GM12878 (cell line): ENCODE measurements around the gene ZNF892. TPM values are rescaled to one million over a fixed set of nuclear protein-coding genes. Genes with fewer than 3 reads are reported as not detected.

ENCODE experiments used
- CEBPB ChIP-seq, 2 experiments: fragments of 150-350 bp in 1 of 2; IDR thresholded peaks; 2 replicates each; pipeline ENCODE4 v1.6.1; 2012 to 2014; ENCODE audit warnings: low read depth in 2 of 2, low read length in 2 of 2, borderline replicate concordance in 1 of 2, inconsistent platforms in 1 of 2
- CHD2 ChIP-seq: IDR thresholded peaks from 2 replicates; pipeline ENCODE4 v1.6.1; 2011; ENCODE audit warnings: low read depth, low read length, improper control_type of control experiment, borderline replicate concordance
- E4F1 ChIP-seq: fragments of 450-650 bp; IDR thresholded peaks from 2 replicates; pipeline ENCODE4 v1.6.1; 2018; ENCODE audit warnings: borderline replicate concordance, mild to moderate bottlenecking; ENCODE audit not compliant: partially characterized antibody
- EP300 ChIP-seq, 2 experiments: fragments of 150-350 bp in 1 of 2; IDR thresholded peaks; 2 replicates each; pipeline ENCODE4 v1.6.1; 2011 to 2012; ENCODE audit warnings: low read depth in 2 of 2, low read length in 2 of 2, borderline replicate concordance in 1 of 2, improper control_type of control experiment in 1 of 2, inconsistent platforms in 1 of 2; ENCODE audit not compliant: control insufficient read depth in 1 of 2
- ESRRA ChIP-seq: IDR thresholded peaks from 2 replicates; pipeline ENCODE4 v1.6.1; 2012; ENCODE audit warnings: mild to moderate bottlenecking, low read length, improper control_type of control experiment
- FOXK2 ChIP-seq: fragments of 450-650 bp; IDR thresholded peaks from 2 replicates; pipeline ENCODE4 v1.6.1; 2017; ENCODE audit warnings: mild to moderate bottlenecking, moderate library complexity
- MXI1 ChIP-seq: fragments of 150-350 bp; IDR thresholded peaks from 2 replicates; pipeline ENCODE4 v1.6.1; 2011; ENCODE audit warnings: low read depth, mild to moderate bottlenecking, inconsistent platforms, low read length, improper control_type of control experiment
- NFYB ChIP-seq: IDR thresholded peaks from 2 replicates; pipeline ENCODE4 v1.6.1; 2011; ENCODE audit warnings: low read depth, mild to moderate bottlenecking, low read length, improper control_type of control experiment, moderate library complexity; ENCODE audit not compliant: insufficient read depth
- RUNX3 ChIP-seq: IDR thresholded peaks from 2 replicates; pipeline ENCODE4 v1.6.1; 2012; ENCODE audit warnings: low read length, inconsistent platforms
- SREBF1 ChIP-seq: IDR thresholded peaks from 2 replicates; pipeline ENCODE4 v1.6.1; 2012; ENCODE audit warnings: mild to moderate bottlenecking, low read length
- SUZ12 ChIP-seq: fragments of 200-600 bp; sonication (generic); IDR thresholded peaks from one replicate; pipeline ENCODE4 v1.6.1; 2018; ENCODE audit warnings: antibody characterized with exemption, mild to moderate bottlenecking; ENCODE audit not compliant: unreplicated experiment
- TAF1 ChIP-seq: IDR thresholded peaks from 2 replicates; pipeline ENCODE4 v1.6.1; 2011; ENCODE audit warnings: mild to moderate bottlenecking, low read depth, low read length, borderline replicate concordance
- YY1 ChIP-seq: IDR thresholded peaks from 2 replicates; pipeline ENCODE4 v1.6.1; 2011; ENCODE audit warnings: low read depth, mild to moderate bottlenecking, low read length
- polyA plus RNA-seq, 11 experiments: library from polyadenylated mRNA; depleted of rRNA in 4 of 11; unstranded in 6 of 11; stranded (reverse) in 5 of 11; fragments of >200 nt; fragmentation: Nextera tagmentation in 4 of 11; fragmentation: Illumina TruSeq in 1 of 11; extraction: Ambion mirVana in 4 of 11; extraction: Trizol in 1 of 11; gene quantifications; 1 replicate in 1 of 11; 2 replicates in 10 of 11; pipeline versions ENCODE4 v1.2.1 to v1.2.3, GENCODE V29; 2011 to 2016; ENCODE audit warnings: inconsistent platforms in 2 of 11, missing spikeins in 2 of 11, low read depth in 1 of 11
- total RNA-seq, 4 experiments: library from RNA; depleted of rRNA in 3 of 4; stranded (reverse); fragments of >200 nt in 3 of 4; fragmentation: Illumina TruSeq in 1 of 4; extraction: Trizol in 1 of 4; gene quantifications; 2 replicates each; pipeline versions ENCODE4 v1.2.1 to v1.2.3, GENCODE V29; 2013 to 2021
- TF ChIP-seq, protein P1 (sequence below): fragments of 450-650 bp; IDR thresholded peaks from 2 replicates; pipeline ENCODE4 v1.6.1; 2016; ENCODE audit warnings: mild to moderate bottlenecking
- TF ChIP-seq, protein P2 (sequence below): fragments of 450-650 bp; IDR thresholded peaks from 2 replicates; pipeline ENCODE4 v1.6.1; 2014; ENCODE audit warnings: mild to moderate bottlenecking

Gene ZNF892
- total and polyA plus RNA-seq, 10 of the 15 experiments (the other 5 are each of a cell fraction or from before 2014, with no cell fraction given) = 0.11 to 1.3 (median 0.29) TPM; not detected in 3

- TF ChIP-seq ESRRA = peak; percentile 36; the same call in 1 of the 2 replicates
- TF ChIP-seq YY1 = peak; percentile 99
- no peak for TF ChIP-seq EP300 (IDR thresholded peaks at IDR 0.05; ENCODE audit: borderline replicate concordance in 1 of 2, control insufficient read depth in 1 of 2, low read depth in 2 of 2, low read length in 2 of 2)
- peak; percentile 81 for TF ChIP-seq FOXK2
- no peak for TF ChIP-seq E4F1
- peak; percentile 80; the same call in 1 of the 2 replicates for TF ChIP-seq NFYB
- TF ChIP-seq, protein P1, sequence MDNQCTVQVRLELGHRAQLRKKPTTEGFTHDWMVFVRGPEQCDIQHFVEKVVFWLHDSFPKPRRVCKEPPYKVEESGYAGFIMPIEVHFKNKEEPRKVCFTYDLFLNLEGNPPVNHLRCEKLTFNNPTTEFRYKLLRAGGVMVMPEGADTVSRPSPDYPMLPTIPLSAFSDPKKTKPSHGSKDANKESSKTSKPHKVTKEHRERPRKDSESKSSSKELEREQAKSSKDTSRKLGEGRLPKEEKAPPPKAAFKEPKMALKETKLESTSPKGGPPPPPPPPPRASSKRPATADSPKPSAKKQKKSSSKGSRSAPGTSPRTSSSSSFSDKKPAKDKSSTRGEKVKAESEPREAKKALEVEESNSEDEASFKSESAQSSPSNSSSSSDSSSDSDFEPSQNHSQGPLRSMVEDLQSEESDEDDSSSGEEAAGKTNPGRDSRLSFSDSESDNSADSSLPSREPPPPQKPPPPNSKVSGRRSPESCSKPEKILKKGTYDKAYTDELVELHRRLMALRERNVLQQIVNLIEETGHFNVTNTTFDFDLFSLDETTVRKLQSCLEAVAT = peak; percentile 82
- TF ChIP-seq TAF1 = peak; percentile 98
- TF ChIP-seq CHD2 = peak; percentile 75; the same call in 1 of the 2 replicates
- TF ChIP-seq, protein P2, sequence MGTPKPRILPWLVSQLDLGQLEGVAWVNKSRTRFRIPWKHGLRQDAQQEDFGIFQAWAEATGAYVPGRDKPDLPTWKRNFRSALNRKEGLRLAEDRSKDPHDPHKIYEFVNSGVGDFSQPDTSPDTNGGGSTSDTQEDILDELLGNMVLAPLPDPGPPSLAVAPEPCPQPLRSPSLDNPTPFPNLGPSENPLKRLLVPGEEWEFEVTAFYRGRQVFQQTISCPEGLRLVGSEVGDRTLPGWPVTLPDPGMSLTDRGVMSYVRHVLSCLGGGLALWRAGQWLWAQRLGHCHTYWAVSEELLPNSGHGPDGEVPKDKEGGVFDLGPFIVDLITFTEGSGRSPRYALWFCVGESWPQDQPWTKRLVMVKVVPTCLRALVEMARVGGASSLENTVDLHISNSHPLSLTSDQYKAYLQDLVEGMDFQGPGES = no peak
- TF ChIP-seq CEBPB (IDR thresholded peaks at IDR 0.05; ENCODE audit: borderline replicate concordance in 1 of 2, low read depth in 2 of 2, low read length in 2 of 2) = no peak
- TF ChIP-seq MXI1 = peak; percentile 89
- TF ChIP-seq SUZ12 = no peak
- peak; percentile 60 for TF ChIP-seq RUNX3
- peak; percentile 57; the same call in 1 of the 2 replicates for TF ChIP-seq SREBF1
Measured at GRCh38 chr2:95165371-95166064, 41.8 kb upstream of the ZNF892 start, which contains the start of gene ZNF2 (continued).
